ENCODE results near the gene DGAT2L6. TPM values are rescaled to one million over a fixed set of nuclear protein-coding genes. Genes with fewer than 3 reads are reported as not detected.

The DGAT2L6 gene
- polyA plus RNA-seq, 1 of the 3 experiments (the other 2 are of a cell fraction) = 0.05 TPM

GRCh38 chrX:70226687-70227086, 49.4 kb downstream of the DGAT2L6 start:
- no peaks in the 10 kb centered on the region; the same call in 1 of the 2 replicates for H3K27me3 ChIP-seq (ENCODE audit: insufficient read depth)
- H3K27ac ChIP-seq (ENCODE audit: low read depth in 2 of 2, low read length in 1 of 2) = no peak overlapping the region
- H3K4me3 ChIP-seq (ENCODE audit: low read depth in 2 of 2, low read length in 1 of 2) = no peak overlapping the region
- ChIA-PET CTCF (no interaction called here), POLR2A (no interaction called here)
- no peaks in the 10 kb centered on the region for H3K79me2 ChIP-seq (ENCODE audit: insufficient read depth)
- no peak overlapping the region for H3K9ac ChIP-seq
- no peak overlapping the region for H3K4me2 ChIP-seq
- WGBS (ENCODE audit: low lambda C conversion rate) = 17% methylated on average over 2 of the region's 2 CpGs
- no peaks in the 10 kb centered on the region for H3F3A ChIP-seq (replicated peaks; ENCODE audit: insufficient read depth)
- TF ChIP-seq TAF1 (IDR thresholded peaks at IDR 0.05; ENCODE audit: borderline replicate concordance, low read depth, low read length) = no peak
- no peak for TF ChIP-seq SMC3 (IDR thresholded peaks at IDR 0.05; ENCODE audit: low read depth, low read length)
- TF ChIP-seq EZH2phosphoT487 (IDR thresholded peaks at IDR 0.05; ENCODE audit: borderline replicate concordance, low read depth) = no peak
- TF ChIP-seq FOXJ3 (CRISPR knock-in tag; IDR thresholded peaks at IDR 0.05) = no peak
- no peak for TF ChIP-seq SIN3A (IDR thresholded peaks at IDR 0.05; ENCODE audit: borderline replicate concordance, low read depth, low read length)
- no peak for TF ChIP-seq REST (IDR thresholded peaks at IDR 0.05; ENCODE audit: low read depth, low read length)
- TF ChIP-seq RCOR1 (IDR thresholded peaks at IDR 0.05; ENCODE audit: low read length) = no peak
- TF ChIP-seq MEF2A (IDR thresholded peaks at IDR 0.05; ENCODE audit: borderline replicate concordance, low read depth) = no peak
- TF ChIP-seq RXRA (IDR thresholded peaks at IDR 0.05; ENCODE audit: borderline replicate concordance, low read depth) = no peak
- no peak for TF ChIP-seq MAX (IDR thresholded peaks at IDR 0.05; ENCODE audit: low read depth)
- TF ChIP-seq NFIC (IDR thresholded peaks at IDR 0.05; ENCODE audit: borderline replicate concordance) = no peak
- DNase-seq = no peak
- no peaks in the 10 kb centered on the region for H3K4me1 ChIP-seq (ENCODE audit: control insufficient read depth in 1 of 2, insufficient read depth in 2 of 2, low read depth in 1 of 2, low read length in 1 of 2)
- H3K36me3 ChIP-seq (replicated peaks in 1 of 2; ENCODE audit: control insufficient read depth in 1 of 2, insufficient read depth in 2 of 2, low read length in 1 of 2) = no peaks in the 10 kb centered on the region
- H2AFZ ChIP-seq (ENCODE audit: low read depth) = no peak overlapping the region
- no peaks in the 10 kb centered on the region for H4K20me1 ChIP-seq (ENCODE audit: insufficient read depth)
- H3K9me3 ChIP-seq = no peaks in the 10 kb centered on the region
- H3K9me2 ChIP-seq = no peaks in the 10 kb centered on the region

GRCh38 chrX:70231666-70232065, 54.4 kb downstream of the DGAT2L6 start:
- DNase-seq = no peak
- no peaks in the 10 kb centered on the region for H4K20me1 ChIP-seq (ENCODE audit: insufficient read depth)
- no peaks in the 10 kb centered on the region for H3K9me3 ChIP-seq
- H3K4me1 ChIP-seq (ENCODE audit: control insufficient read depth in 1 of 2, insufficient read depth in 2 of 2, low read depth in 1 of 2, low read length in 1 of 2) = no peaks in the 10 kb centered on the region
- ChIA-PET CTCF (no interaction called here), POLR2A (no interaction called here)
- H3K27me3 ChIP-seq (ENCODE audit: insufficient read depth) = peaks cover 17% of the 10 kb centered on the region; the same call in 1 of the 2 replicates
- H2AFZ ChIP-seq (ENCODE audit: low read depth) = no peak overlapping the region
- H3F3A ChIP-seq (replicated peaks; ENCODE audit: insufficient read depth) = no peaks in the 10 kb centered on the region
- no peaks in the 10 kb centered on the region for H3K9me2 ChIP-seq
- no peak overlapping the region for H3K9ac ChIP-seq
- no peaks in the 10 kb centered on the region for H3K36me3 ChIP-seq (replicated peaks in 1 of 2; ENCODE audit: control insufficient read depth in 1 of 2, insufficient read depth in 2 of 2, low read length in 1 of 2)
- no peak overlapping the region for H3K4me2 ChIP-seq
- no peak overlapping the region for H3K4me3 ChIP-seq (ENCODE audit: low read depth in 2 of 2, low read length in 1 of 2)
- no peak overlapping the region for H3K27ac ChIP-seq (ENCODE audit: low read depth in 2 of 2, low read length in 1 of 2)
- WGBS (ENCODE audit: low lambda C conversion rate) = 44% methylated on average over 4 of the region's 4 CpGs
- no peaks in the 10 kb centered on the region for H3K79me2 ChIP-seq (ENCODE audit: insufficient read depth)
- TF ChIP-seq MAX (IDR thresholded peaks at IDR 0.05; ENCODE audit: low read depth) (no peak), USF2 (IDR thresholded peaks at IDR 0.05; ENCODE audit: borderline replicate concordance, low read depth, low read length) (no peak), FOSL2 (IDR thresholded peaks at IDR 0.05; ENCODE audit: borderline replicate concordance, low read depth) (no peak), JUND (IDR thresholded peaks at IDR 0.05) (no peak), ELF1 (IDR thresholded peaks at IDR 0.05) (no peak), RFX5 (IDR thresholded peaks at IDR 0.05; ENCODE audit: low read length) (no peak), CHD2 (IDR thresholded peaks at IDR 0.05; ENCODE audit: low read length, partially characterized antibody) (no peak), TCF12 (IDR thresholded peaks at IDR 0.05) (no peak), RAD21 (IDR thresholded peaks at IDR 0.05; ENCODE audit: low read length) (no peak), FOXJ3 (CRISPR knock-in tag; IDR thresholded peaks at IDR 0.05) (no peak), RXRA (IDR thresholded peaks at IDR 0.05; ENCODE audit: borderline replicate concordance, low read depth) (no peak), IRF3 (IDR thresholded peaks at IDR 0.05; ENCODE audit: low read depth, low read length) (no peak)
